IPS-15b (cell line): ENCODE measurements around the gene CACNA2D2.

Experiments used
- H3K27me3 ChIP-seq: one replicate; pipeline ENCODE4 v1.6.1; 2013; ENCODE audit warnings: low read length; ENCODE audit not compliant: control insufficient read depth, insufficient read depth
- H3K36me3 ChIP-seq: one replicate; pipeline ENCODE4 v1.6.1; 2013; ENCODE audit warnings: low read length; ENCODE audit not compliant: control insufficient read depth, insufficient read depth
- H3K4me1 ChIP-seq: one replicate; pipeline ENCODE4 v1.6.1; 2013; ENCODE audit warnings: mild to moderate bottlenecking, low read length; ENCODE audit not compliant: control insufficient read depth, insufficient read depth
- H3K4me3 ChIP-seq: one replicate; pipeline ENCODE4 v1.5.1; 2013; ENCODE audit warnings: low read depth, low read length
- H3K9ac ChIP-seq: one replicate; pipeline ENCODE4 v1.6.1; 2013; ENCODE audit warnings: low read depth, mild to moderate bottlenecking, low read length
- H3K9me3 ChIP-seq: one replicate; pipeline ENCODE4 v1.6.1; 2013; ENCODE audit warnings: mild to moderate bottlenecking, low read length; ENCODE audit not compliant: control insufficient read depth, insufficient read depth

The CACNA2D2 gene

DNA sequence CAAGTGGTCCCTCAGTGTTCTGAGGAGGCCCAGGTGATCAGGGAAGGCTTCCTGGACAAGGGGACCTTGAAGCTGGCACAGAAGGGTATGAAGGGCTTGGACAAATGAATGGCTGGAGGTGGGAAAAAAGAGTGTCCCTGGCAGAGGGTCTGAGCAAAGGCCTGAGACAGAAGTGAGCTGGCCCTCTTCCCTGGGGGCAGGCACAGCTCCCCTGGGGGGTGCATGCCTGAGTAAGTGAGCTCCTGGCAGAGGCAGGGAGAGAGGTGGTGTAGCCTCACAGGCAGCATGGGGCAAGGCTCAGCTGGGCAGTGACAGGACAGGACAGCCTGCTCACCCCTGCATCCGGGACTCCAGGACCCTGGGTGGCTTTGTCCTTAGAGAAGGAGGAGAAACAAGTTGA lies 5.4 kb upstream of the CACNA2D2 start:
- no peak overlapping the region for H3K9ac ChIP-seq
- H3K4me1 ChIP-seq: peaks cover 3% of the 10 kb centered on the region

DNA sequence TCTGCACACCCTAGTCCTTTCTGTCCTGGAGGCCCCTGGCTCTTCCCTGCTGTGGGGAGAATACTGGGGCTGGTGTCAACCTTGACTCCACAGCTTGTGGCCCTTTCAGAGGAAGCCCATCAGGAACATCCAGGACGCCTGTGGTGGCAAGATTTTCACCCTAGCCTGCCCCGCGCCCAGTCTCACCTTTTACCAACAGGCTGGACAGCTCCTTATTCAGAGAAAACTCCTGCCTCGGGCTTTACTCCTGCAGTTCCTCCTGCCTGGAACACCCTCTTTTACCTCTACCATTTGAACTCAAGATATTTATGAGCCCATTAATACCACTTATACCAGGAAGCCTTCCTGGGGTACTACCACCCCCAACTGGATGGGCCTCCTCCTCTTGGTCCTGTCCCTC lies 2.7 kb upstream of the CACNA2D2 start:
- Histone ChIP-seq H3K9me3 (no peaks in the 10 kb centered on the region), H3K36me3 (no peaks in the 10 kb centered on the region), H3K4me3 (no peak overlapping the region), H3K27me3 (peaks cover 27% of the 10 kb centered on the region), H3K9ac (no peak overlapping the region), H3K4me1 (peaks cover 5% of the 10 kb centered on the region)

More for the DNA sequence above, 5.4 kb upstream of the CACNA2D2 start:
- no peaks in the 10 kb centered on the region for H3K36me3 ChIP-seq
- peaks cover 17% of the 10 kb centered on the region for H3K27me3 ChIP-seq
- no peak overlapping the region for H3K4me3 ChIP-seq
- H3K9me3 ChIP-seq: no peaks in the 10 kb centered on the region

DNA sequence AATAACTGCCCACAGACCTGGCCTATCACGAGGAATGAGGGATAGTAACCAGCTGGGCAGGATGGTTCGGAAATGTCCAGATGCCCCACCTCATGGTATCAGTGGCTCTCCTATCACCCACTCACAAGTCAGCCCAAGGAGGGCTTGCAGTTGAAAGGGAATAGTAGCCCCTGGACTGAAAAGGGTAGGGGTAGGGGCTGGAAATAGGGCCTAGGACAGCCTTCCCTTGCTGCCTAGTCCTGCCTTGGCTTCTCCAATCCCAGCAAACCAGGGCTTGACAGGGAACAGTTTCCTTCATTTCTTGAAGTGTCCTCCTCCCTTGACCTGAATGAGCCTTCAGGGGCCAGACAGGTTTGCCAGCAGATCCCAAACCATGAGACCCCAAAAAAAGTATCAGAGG lies 1.2 kb upstream of the CACNA2D2 start:
- no peak overlapping the region for H3K9ac ChIP-seq
- peaks cover 27% of the 10 kb centered on the region for H3K27me3 ChIP-seq
- no peaks in the 10 kb centered on the region for H3K36me3 ChIP-seq
- H3K9me3 ChIP-seq: no peaks in the 10 kb centered on the region
- peaks cover 7% of the 10 kb centered on the region for H3K4me1 ChIP-seq
- no peak overlapping the region for H3K4me3 ChIP-seq

DNA sequence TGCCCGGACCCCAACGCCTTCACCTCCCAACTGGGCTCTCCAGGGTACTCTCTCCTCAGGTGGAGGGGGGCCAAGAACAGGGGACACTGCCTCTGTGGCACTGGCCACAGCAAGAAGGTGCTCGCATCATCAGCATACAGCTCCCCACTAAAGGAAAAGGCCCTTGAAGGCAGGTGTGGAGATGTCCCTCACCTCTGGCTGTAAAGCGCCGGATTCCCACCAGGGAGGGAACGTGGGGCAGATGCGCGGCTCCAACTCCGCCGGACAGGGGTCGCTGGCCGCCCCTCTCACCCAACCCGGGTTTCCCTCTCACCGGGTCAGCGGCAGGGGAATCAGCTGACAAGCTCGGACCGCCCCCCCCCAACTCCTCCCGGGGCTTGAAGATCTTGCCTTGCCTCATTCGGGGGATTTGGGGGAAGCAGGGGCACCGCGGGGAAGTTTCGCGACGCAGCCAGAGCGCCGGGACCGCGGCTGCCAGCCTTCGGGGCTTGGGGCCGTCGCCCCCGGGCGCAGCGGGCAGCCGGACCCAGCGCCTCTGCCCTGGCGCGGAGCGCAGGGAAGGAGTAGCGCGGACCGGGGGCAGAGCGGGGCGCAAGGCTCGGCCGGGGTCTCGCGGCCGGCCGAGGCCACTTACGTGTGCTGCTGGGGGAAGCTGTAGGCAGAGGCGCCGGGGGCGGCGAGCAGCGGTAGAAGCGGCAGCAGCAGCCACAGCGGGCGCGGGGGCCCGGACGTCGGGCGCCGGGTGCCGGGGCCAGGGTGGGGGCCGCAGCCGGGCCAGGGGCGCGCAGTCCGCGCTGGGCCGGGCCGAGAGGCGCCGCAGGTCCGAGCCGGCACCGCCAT lies 630 bp downstream of the CACNA2D2 start:
- H3K9me3 ChIP-seq: no peaks in the 10 kb centered on the region
- peaks cover 27% of the 10 kb centered on the region for H3K27me3 ChIP-seq
- peak overlapping the region; percentile 66 for H3K4me3 ChIP-seq
- H3K9ac ChIP-seq: peak overlapping the region; percentile 47
- H3K4me1 ChIP-seq: peaks cover 12% of the 10 kb centered on the region
- no peaks in the 10 kb centered on the region for H3K36me3 ChIP-seq

DNA sequence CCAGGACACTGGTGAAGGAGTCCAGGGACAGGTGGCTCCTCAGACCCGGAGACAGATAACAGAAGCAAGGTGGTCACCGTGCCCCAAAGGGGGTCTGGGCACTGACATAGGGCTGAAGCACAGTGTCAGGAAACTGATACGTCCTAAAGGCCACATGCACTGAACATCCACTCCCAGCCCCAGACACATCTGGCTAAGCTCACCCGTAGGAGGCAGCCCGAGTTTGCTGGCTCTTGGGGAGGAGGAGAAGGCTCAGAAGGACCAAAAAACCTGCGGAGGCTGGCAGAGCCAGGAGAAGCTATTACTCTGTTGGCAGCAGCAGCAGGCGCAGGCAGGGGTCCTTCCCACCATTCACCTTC lies 1.2 kb downstream of the CACNA2D2 start:
- H3K36me3 ChIP-seq: no peaks in the 10 kb centered on the region
- H3K4me3 ChIP-seq: peak overlapping the region; percentile 66
- H3K9ac ChIP-seq: no peak overlapping the region
- peaks cover 17% of the 10 kb centered on the region for H3K4me1 ChIP-seq
- peaks cover 27% of the 10 kb centered on the region for H3K27me3 ChIP-seq
- no peaks in the 10 kb centered on the region for H3K9me3 ChIP-seq

DNA sequence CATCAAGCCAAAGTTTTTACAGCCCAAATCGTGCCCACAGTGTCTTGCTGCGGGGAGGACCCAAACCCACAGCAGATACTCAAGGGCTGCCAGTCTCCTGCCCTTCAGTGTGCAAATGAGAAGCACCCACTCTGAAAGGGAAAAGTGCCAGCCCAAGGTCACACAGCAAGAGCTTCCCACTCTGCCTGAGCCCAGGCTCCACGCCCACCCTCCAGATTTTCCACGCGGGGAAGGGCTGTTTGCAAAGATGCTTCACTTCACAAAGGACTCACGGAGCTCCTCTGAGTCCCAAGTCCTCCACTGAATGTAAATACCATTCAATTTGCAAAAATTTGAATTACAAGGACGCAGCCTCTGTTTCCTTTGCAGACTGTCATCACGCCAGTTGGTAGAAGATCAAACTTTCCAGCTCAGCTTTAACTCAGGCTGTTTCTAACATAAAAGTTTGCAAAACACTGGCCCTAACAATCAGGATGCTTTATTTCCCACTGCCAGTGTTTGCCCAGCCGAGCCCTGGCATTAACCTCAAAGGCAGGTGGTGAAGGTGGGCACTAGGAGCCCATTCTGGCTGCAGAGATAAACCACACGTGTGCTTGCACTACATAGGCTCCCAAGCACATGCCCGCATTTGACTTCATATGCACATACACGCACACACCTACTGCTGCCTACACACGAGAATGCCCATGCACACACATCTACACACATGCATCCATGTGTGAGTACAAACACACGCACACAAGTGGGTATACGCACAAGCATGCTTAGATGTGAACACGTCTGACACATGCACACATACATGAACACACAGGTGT lies 7.6 kb downstream of the CACNA2D2 start:
- Histone ChIP-seq H3K36me3 (no peaks in the 10 kb centered on the region), H3K9ac (no peak overlapping the region), H3K9me3 (no peaks in the 10 kb centered on the region), H3K4me3 (peak overlapping the region; percentile 20), H3K27me3 (peaks cover 3% of the 10 kb centered on the region), H3K4me1 (peaks cover 33% of the 10 kb centered on the region)

DNA sequence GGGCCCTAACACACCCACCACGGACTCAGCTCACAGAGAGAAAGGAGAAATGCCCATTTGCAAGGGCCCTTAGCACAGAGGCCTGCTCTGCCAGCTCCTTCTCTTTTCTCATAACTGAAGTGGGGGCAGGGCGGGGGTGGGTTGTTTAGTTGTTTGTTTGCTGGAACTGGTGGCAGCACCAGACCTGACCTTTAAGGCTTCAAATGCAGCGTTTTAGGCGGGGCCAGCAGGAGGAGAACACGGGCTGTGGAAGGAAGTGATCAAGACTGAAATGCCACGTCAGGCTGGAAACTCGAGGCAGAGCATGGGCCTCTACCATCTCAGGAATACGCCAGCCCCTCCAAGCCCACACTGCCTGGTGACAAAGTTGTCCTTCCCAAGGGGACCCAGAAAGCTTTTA lies 9.3 kb downstream of the CACNA2D2 start:
- H3K9ac ChIP-seq: no peak overlapping the region
- no peaks in the 10 kb centered on the region for H3K9me3 ChIP-seq
- H3K36me3 ChIP-seq: no peaks in the 10 kb centered on the region
- H3K4me1 ChIP-seq: peaks cover 35% of the 10 kb centered on the region
- no peak overlapping the region for H3K4me3 ChIP-seq
- peaks cover 3% of the 10 kb centered on the region for H3K27me3 ChIP-seq

DNA sequence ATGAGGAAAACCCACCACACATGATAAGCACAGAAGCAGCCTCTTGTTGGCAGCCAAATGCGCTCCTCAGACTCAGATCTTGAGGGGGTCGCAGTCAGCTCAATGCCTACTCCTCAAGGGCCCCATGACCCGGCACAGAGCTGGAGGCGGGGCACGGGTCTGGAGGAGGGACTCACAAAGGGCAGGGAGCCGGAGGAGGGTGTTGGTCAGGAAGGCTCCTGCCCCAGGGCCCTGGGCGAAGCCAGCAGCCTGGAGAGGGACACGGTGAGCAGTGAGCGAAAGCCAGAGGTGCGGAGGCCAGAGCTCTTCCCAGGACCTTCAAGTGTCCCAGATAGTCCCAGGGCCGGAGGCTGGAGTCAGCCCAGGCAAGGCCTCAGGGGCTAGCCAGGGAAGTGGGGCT lies 9.8 kb downstream of the CACNA2D2 start:
- H3K4me1 ChIP-seq: peaks cover 35% of the 10 kb centered on the region
- peaks cover 3% of the 10 kb centered on the region for H3K27me3 ChIP-seq
- no peaks in the 10 kb centered on the region for H3K9me3 ChIP-seq
- H3K9ac ChIP-seq: no peak overlapping the region
- no peaks in the 10 kb centered on the region for H3K36me3 ChIP-seq
- no peak overlapping the region for H3K4me3 ChIP-seq

DNA sequence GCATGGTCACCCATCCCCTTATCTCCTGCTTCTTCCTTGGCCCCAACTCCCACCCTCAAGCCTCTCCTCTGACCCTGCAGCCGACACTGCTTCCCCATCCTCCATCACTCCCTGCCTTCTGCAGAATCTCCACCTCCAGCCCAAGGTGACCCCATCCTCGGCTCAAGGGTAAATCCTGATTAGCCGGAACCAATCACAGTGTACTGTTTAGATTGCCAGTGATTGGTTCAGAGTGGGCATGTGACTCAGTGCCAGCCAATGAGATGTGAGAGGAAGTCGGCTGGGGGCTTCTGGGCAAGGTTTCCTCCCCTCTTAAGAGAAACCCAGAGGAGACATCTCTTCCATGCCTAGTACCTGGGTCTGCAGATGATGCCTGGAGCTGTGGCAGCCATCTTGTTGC lies 10.3 kb downstream of the CACNA2D2 start:
- Histone ChIP-seq H3K4me1 (peaks cover 33% of the 10 kb centered on the region), H3K9me3 (no peaks in the 10 kb centered on the region), H3K36me3 (no peaks in the 10 kb centered on the region), H3K4me3 (no peak overlapping the region), H3K9ac (no peak overlapping the region), H3K27me3 (peaks cover 3% of the 10 kb centered on the region)

DNA sequence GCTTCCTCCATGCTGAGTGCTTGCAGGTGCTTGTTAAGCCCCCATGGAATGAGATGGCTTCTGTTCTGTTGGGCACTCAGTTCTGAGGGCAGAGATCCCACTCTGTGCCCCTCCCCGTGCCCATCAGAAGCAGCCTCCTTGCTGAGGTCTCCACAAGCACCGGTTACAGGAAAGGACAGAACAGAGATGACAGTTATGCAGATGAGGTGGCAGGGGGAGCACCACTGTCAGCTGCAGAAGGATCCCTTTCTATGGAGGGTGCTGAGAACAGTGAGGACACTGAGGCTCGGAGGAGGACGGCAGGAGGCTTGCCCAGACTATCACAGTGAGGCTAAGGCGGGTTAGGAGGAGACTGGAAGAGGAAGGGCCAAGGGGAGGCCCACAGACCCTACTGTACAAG lies 12.4 kb downstream of the CACNA2D2 start:
- Histone ChIP-seq H3K4me1 (peaks cover 13% of the 10 kb centered on the region), H3K4me3 (no peak overlapping the region), H3K9ac (no peak overlapping the region)

DNA sequence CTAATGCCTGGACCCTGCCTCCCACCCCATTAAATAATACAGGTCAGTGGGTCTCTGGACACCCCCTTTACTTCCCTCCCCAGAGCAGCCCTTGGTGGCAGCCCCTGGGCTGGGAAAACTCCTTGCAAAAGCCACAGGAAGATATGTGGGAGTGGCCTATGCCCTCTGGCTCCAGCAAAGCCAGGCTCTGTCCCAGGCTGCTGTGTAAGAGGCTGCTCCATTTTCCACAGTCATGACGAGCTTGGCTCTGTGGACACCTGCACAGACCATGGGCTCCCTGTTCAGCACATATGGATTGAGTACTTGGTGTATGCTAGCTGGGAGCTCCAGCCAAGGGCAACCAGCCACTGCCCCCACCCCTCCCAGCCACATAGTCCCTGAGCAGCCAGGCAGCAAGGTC lies 13.0 kb downstream of the CACNA2D2 start:
- no peak overlapping the region for H3K9ac ChIP-seq
- H3K36me3 ChIP-seq: no peaks in the 10 kb centered on the region
- peaks cover 3% of the 10 kb centered on the region for H3K27me3 ChIP-seq

More for the DNA sequence above, 12.4 kb downstream of the CACNA2D2 start:
- no peaks in the 10 kb centered on the region for H3K9me3 ChIP-seq
- no peaks in the 10 kb centered on the region for H3K36me3 ChIP-seq
- peaks cover 3% of the 10 kb centered on the region for H3K27me3 ChIP-seq

DNA sequence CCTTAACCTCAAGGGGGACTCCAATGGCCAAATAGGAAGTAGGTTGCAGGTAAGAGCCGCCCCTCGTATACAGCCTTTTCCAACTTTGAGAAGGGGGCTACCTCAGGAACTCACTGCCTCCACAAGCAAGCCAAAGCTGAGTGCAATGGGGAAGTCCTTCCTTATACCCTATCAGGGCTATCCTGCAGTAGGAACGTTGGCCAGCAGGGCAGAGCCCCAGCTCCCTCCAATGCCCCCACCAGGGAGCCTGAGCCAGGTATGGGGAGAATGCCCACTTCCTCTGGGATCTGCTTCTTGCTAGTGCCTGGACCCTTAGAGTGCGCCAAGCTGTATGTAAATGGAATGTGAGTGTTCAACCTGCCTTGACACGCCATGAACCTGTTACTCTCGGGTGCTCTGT lies 16.3 kb downstream of the CACNA2D2 start:
- H3K9ac ChIP-seq: no peak overlapping the region
- no peaks in the 10 kb centered on the region for H3K36me3 ChIP-seq
- H3K4me3 ChIP-seq: no peak overlapping the region
- H3K9me3 ChIP-seq: no peaks in the 10 kb centered on the region
- peaks cover 2% of the 10 kb centered on the region for H3K4me1 ChIP-seq
- H3K27me3 ChIP-seq: no peaks in the 10 kb centered on the region

More for the DNA sequence above, 13.0 kb downstream of the CACNA2D2 start:
- no peaks in the 10 kb centered on the region for H3K9me3 ChIP-seq
- no peak overlapping the region for H3K4me3 ChIP-seq
- peaks cover 9% of the 10 kb centered on the region for H3K4me1 ChIP-seq
